Measurements from ENCODE around the gene PIGP.
"Not testable (repeated sequence)": the region's sequence is repeated elsewhere in the genome, so short reads cannot be mapped to it uniquely, and the experiment has no call there.

Gene PIGP

GRCh38 chr21:37076087-37076850, 3.4 kb upstream of the PIGP start:
- DNase-seq (ENCODE audit: low read depth, low spot score) = no peak

GRCh38 chr21:37075214-37075770, 2.4 kb upstream of the PIGP start:
- DNase-seq (ENCODE audit: low read depth, low spot score) = no peak

- DNase-seq (ENCODE audit: low read depth, low spot score) = no peak
Measured at GRCh38 chr21:37074546-37074945, 1.7 kb upstream of the PIGP start.

GRCh38 chr21:37074197-37074510, 1.3 kb upstream of the PIGP start:
- no peak for DNase-seq (ENCODE audit: low read depth, low spot score)

- no peak for DNase-seq (ENCODE audit: low read depth, low spot score)
Measured at GRCh38 chr21:37073417-37074196, 736 bp upstream of the PIGP start.

GRCh38 chr21:37072274-37072987, 440 bp downstream of the PIGP start:
- DNase-seq (ENCODE audit: low read depth, low spot score) = no peak

GRCh38 chr21:37071561-37072273, 1.2 kb downstream of the PIGP start:
- DNase-seq (ENCODE audit: low read depth, low spot score) = no peak

GRCh38 chr21:37065561-37066177, 7.2 kb downstream of the PIGP start:
- DNase-seq (ENCODE audit: low read depth, low spot score) = no peak

GRCh38 chr21:37064841-37065240, 8.0 kb downstream of the PIGP start:
- DNase-seq (ENCODE audit: low read depth, low spot score) = no peak

GRCh38 chr21:37063433-37063832, 9.4 kb downstream of the PIGP start:
- no peak for DNase-seq (ENCODE audit: low read depth, low spot score)

GRCh38 chr21:37062593-37062935, 10.3 kb downstream of the PIGP start:
- no peak for DNase-seq (ENCODE audit: low read depth, low spot score)

GRCh38 chr21:37061926-37062592, 10.8 kb downstream of the PIGP start:
- peak; percentile 89 for DNase-seq (ENCODE audit: low read depth, low spot score)

- DNase-seq (ENCODE audit: low read depth, low spot score) = peak; percentile 96
Measured at GRCh38 chr21:37060296-37060695, 12.6 kb downstream of the PIGP start.

GRCh38 chr21:37059181-37059580, 13.7 kb downstream of the PIGP start:
- DNase-seq (ENCODE audit: low read depth, low spot score) = no peak

- DNase-seq (ENCODE audit: low read depth, low spot score) = no peak
Measured at GRCh38 chr21:37058261-37058660, 14.6 kb downstream of the PIGP start.

- no peak for DNase-seq (ENCODE audit: low read depth, low spot score)
Measured at GRCh38 chr21:37057614-37058013, 15.3 kb downstream of the PIGP start.

GRCh38 chr21:37055271-37055855, 17.5 kb downstream of the PIGP start:
- no peak for DNase-seq (ENCODE audit: low read depth, low spot score)

- DNase-seq (ENCODE audit: low read depth, low spot score) = not testable (repeated sequence)
Measured at GRCh38 chr21:37049741-37050140, 23.1 kb downstream of the PIGP start.

GRCh38 chr21:37047079-37047478, 25.8 kb downstream of the PIGP start:
- DNase-seq (ENCODE audit: low read depth, low spot score) = no peak

GRCh38 chr21:37045556-37045955, 27.3 kb downstream of the PIGP start:
- DNase-seq (ENCODE audit: low read depth, low spot score) = no peak
